ENCODE measurements around the gene BRIP1.

BRIP1 gene

DNA sequence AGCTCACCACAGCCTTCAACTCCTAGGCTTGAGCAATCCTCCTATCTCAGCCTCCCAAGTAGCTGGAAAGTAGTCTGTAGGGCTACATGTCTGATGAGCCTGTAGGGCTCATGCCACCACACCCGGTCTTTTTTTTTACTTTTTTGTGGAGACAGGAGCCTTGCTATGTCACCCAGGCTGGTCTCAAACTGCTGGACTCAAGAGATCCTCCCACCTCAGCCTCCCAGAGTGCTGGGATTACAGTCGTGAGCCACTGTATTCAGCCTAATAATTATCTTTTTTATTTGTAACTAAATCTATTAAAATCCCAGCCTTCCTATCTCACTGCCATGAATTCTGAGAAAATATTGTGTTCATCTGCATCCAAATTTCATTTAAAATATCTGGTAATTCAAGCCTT lies 15.1 kb downstream of the BRIP1 start:
- TF ChIP-seq, protein P1, sequence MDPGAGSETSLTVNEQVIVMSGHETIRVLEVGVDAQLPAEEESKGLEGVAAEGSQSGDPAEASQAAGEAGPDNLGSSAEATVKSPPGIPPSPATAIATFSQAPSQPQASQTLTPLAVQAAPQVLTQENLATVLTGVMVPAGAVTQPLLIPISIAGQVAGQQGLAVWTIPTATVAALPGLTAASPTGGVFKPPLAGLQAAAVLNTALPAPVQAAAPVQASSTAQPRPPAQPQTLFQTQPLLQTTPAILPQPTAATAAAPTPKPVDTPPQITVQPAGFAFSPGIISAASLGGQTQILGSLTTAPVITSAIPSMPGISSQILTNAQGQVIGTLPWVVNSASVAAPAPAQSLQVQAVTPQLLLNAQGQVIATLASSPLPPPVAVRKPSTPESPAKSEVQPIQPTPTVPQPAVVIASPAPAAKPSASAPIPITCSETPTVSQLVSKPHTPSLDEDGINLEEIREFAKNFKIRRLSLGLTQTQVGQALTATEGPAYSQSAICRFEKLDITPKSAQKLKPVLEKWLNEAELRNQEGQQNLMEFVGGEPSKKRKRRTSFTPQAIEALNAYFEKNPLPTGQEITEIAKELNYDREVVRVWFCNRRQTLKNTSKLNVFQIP (CRISPR knock-in tag; IDR thresholded peaks at IDR 0.05; ENCODE audit: borderline replicate concordance, low read depth): no peak
- no peak for TF ChIP-seq ZNF565 (CRISPR knock-in tag; conservative IDR thresholded peaks at IDR 0.05; ENCODE audit: low read depth)
- no peak for TF ChIP-seq ESRRG (CRISPR knock-in tag; IDR thresholded peaks at IDR 0.05)
- TF ChIP-seq CSDC2 (CRISPR knock-in tag; IDR thresholded peaks at IDR 0.05): no peak
- no peak for TF ChIP-seq PPARA (CRISPR knock-in tag; IDR thresholded peaks at IDR 0.05; ENCODE audit: borderline replicate concordance)
- ATAC-seq: no peak

DNA sequence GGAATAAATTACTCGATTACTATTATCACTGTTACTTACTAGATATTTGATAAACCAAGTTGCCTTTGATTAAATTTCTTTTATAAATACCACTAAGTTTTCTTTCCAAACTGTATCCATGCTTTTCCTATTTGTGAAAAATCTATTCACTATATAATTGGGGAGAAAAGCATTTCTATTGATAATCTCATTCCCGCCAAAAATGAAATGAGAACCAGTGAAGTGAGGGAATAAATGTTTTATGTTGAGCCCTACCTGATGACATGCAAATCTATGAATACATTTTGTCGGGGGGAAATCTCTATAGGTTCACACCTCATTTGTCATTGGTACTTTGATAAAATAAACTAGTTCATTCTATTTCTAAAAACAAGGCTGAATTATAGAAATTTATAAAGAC lies 15.7 kb downstream of the BRIP1 start:
- TF ChIP-seq TOX (CRISPR knock-in tag; IDR thresholded peaks at IDR 0.05; ENCODE audit: borderline replicate concordance): no peak
- no peak for ATAC-seq

DNA sequence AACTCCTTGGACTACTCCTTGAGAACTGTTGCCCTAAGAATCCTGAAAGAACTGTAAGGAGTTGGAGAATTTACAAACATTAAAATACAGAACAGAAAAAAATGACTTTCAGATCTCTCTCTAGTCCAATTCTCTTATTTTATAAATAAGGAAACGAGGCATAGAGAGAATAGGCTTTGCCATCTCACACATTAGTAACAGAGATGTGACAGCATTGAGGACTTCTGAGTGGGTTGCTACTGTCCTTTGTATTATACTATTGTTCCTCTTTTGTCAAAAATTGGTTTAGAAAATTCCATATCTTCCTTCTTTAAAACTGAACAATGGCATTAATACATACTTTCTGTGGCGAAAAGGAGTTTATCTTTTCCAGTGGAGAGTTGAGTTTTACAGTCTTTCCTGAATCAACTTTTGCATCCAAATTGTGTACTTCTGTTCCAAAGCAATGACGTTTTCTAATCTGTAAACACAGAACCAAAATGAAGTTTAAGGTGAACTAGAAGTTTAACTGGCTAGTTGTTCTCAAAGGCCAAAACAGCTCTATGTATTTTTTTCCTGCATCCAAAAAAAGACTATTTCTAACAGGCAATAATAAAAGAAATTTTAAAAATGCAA lies 16.5 kb downstream of the BRIP1 start:
- TF ChIP-seq ESRRG (CRISPR knock-in tag; IDR thresholded peaks at IDR 0.05) (no peak), TCF4 (CRISPR knock-in tag; IDR thresholded peaks at IDR 0.05; ENCODE audit: borderline replicate concordance) (no peak), ZNF565 (CRISPR knock-in tag; conservative IDR thresholded peaks at IDR 0.05; ENCODE audit: low read depth) (no peak), PPARA (CRISPR knock-in tag; IDR thresholded peaks at IDR 0.05; ENCODE audit: borderline replicate concordance) (no peak), ZFP30 (CRISPR knock-in tag; IDR thresholded peaks at IDR 0.05) (no peak)
- TF ChIP-seq, protein P2, sequence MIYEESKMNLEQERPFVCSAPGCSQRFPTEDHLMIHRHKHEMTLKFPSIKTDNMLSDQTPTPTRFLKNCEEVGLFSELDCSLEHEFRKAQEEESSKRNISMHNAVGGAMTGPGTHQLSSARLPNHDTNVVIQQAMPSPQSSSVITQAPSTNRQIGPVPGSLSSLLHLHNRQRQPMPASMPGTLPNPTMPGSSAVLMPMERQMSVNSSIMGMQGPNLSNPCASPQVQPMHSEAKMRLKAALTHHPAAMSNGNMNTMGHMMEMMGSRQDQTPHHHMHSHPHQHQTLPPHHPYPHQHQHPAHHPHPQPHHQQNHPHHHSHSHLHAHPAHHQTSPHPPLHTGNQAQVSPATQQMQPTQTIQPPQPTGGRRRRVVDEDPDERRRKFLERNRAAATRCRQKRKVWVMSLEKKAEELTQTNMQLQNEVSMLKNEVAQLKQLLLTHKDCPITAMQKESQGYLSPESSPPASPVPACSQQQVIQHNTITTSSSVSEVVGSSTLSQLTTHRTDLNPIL (CRISPR knock-in tag; IDR thresholded peaks at IDR 0.05; ENCODE audit: low read depth): no peak
- ATAC-seq: no peak

DNA sequence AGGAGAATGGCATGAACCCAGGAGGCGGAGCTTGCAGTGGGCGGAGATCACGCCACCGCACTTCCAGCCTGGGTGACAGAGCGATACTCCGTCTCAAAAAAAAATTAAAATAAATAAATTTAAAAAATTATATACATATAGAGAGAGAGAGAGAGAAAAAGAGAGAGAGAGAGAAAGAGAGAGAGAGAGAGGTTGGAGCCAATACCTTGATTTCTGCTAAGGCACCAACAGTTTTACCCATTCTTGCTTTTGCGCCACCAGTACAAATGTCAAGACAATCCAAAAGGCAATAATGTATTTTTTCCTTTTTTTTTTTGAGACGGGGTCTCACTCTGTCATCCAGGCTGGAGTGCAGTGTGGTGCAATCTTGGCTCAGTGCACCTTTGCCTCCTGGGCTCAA lies 17.2 kb downstream of the BRIP1 start:
- TF ChIP-seq, protein P1 (CRISPR knock-in tag; IDR thresholded peaks at IDR 0.05; ENCODE audit: borderline replicate concordance, low read depth): no peak
- TF ChIP-seq, protein P2 (CRISPR knock-in tag; IDR thresholded peaks at IDR 0.05; ENCODE audit: low read depth): no peak
- TF ChIP-seq TOX (CRISPR knock-in tag; IDR thresholded peaks at IDR 0.05; ENCODE audit: borderline replicate concordance) (no peak), ISL1 (CRISPR knock-in tag; IDR thresholded peaks at IDR 0.05) (no peak), GLIS3 (CRISPR knock-in tag; IDR thresholded peaks at IDR 0.05) (no peak), ESRRG (CRISPR knock-in tag; IDR thresholded peaks at IDR 0.05) (no peak), ZNF70 (CRISPR knock-in tag; IDR thresholded peaks at IDR 0.05) (no peak), RARB (CRISPR knock-in tag; IDR thresholded peaks at IDR 0.05) (no peak), SNAI2 (CRISPR knock-in tag; IDR thresholded peaks at IDR 0.05) (no peak), ZFP30 (CRISPR knock-in tag; IDR thresholded peaks at IDR 0.05) (no peak), ARNTL (CRISPR knock-in tag; IDR thresholded peaks at IDR 0.05; ENCODE audit: borderline replicate concordance, low read depth) (no peak), CSDC2 (CRISPR knock-in tag; IDR thresholded peaks at IDR 0.05) (no peak), ZNF565 (CRISPR knock-in tag; conservative IDR thresholded peaks at IDR 0.05; ENCODE audit: low read depth) (no peak), OSR1 (CRISPR knock-in tag; IDR thresholded peaks at IDR 0.05) (no peak), BACH2 (CRISPR knock-in tag; IDR thresholded peaks at IDR 0.05; ENCODE audit: borderline replicate concordance) (no peak)
- TF ChIP-seq, protein P3, sequence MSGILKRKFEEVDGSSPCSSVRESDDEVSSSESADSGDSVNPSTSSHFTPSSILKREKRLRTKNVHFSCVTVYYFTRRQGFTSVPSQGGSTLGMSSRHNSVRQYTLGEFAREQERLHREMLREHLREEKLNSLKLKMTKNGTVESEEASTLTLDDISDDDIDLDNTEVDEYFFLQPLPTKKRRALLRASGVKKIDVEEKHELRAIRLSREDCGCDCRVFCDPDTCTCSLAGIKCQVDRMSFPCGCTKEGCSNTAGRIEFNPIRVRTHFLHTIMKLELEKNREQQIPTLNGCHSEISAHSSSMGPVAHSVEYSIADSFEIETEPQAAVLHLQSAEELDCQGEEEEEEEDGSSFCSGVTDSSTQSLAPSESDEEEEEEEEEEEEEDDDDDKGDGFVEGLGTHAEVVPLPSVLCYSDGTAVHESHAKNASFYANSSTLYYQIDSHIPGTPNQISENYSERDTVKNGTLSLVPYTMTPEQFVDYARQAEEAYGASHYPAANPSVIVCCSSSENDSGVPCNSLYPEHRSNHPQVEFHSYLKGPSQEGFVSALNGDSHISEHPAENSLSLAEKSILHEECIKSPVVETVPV (CRISPR knock-in tag; IDR thresholded peaks at IDR 0.05): no peak
- TF ChIP-seq, protein P4, sequence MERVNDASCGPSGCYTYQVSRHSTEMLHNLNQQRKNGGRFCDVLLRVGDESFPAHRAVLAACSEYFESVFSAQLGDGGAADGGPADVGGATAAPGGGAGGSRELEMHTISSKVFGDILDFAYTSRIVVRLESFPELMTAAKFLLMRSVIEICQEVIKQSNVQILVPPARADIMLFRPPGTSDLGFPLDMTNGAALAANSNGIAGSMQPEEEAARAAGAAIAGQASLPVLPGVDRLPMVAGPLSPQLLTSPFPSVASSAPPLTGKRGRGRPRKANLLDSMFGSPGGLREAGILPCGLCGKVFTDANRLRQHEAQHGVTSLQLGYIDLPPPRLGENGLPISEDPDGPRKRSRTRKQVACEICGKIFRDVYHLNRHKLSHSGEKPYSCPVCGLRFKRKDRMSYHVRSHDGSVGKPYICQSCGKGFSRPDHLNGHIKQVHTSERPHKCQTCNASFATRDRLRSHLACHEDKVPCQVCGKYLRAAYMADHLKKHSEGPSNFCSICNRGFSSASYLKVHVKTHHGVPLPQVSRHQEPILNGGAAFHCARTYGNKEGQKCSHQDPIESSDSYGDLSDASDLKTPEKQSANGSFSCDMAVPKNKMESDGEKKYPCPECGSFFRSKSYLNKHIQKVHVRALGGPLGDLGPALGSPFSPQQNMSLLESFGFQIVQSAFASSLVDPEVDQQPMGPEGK (CRISPR knock-in tag; IDR thresholded peaks at IDR 0.05; ENCODE audit: borderline replicate concordance): no peak
- TF ChIP-seq, protein P5, sequence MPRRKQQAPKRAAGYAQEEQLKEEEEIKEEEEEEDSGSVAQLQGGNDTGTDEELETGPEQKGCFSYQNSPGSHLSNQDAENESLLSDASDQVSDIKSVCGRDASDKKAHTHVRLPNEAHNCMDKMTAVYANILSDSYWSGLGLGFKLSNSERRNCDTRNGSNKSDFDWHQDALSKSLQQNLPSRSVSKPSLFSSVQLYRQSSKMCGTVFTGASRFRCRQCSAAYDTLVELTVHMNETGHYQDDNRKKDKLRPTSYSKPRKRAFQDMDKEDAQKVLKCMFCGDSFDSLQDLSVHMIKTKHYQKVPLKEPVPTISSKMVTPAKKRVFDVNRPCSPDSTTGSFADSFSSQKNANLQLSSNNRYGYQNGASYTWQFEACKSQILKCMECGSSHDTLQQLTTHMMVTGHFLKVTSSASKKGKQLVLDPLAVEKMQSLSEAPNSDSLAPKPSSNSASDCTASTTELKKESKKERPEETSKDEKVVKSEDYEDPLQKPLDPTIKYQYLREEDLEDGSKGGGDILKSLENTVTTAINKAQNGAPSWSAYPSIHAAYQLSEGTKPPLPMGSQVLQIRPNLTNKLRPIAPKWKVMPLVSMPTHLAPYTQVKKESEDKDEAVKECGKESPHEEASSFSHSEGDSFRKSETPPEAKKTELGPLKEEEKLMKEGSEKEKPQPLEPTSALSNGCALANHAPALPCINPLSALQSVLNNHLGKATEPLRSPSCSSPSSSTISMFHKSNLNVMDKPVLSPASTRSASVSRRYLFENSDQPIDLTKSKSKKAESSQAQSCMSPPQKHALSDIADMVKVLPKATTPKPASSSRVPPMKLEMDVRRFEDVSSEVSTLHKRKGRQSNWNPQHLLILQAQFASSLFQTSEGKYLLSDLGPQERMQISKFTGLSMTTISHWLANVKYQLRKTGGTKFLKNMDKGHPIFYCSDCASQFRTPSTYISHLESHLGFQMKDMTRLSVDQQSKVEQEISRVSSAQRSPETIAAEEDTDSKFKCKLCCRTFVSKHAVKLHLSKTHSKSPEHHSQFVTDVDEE (CRISPR knock-in tag; IDR thresholded peaks at IDR 0.05): no peak

More for the DNA sequence above, 17.2 kb downstream of the BRIP1 start:
- ATAC-seq: no peak

Measured in SK-N-SH treated with all-trans-retinoic acid at 6 μM for 48 hours (cell line).